Natural killer cell (primary cell): Measurements from ENCODE around the gene ITGA1. TPM values are rescaled to one million over a fixed set of nuclear protein-coding genes. Genes with fewer than 3 reads are reported as not detected.

Source experiments
- ATAC-seq, 3 donors: fragments of 150-1000 bp in 2 of 3; fragments of 200-7000 bp in 1 of 3; cut with Tn5 transposase; 1 replicate in 1 of 3; 2 replicates in 2 of 3; pipeline ENCODE4 v1.10.0; 2021; ENCODE audit warnings: mild to moderate bottlenecking in 2 of 3, moderate library complexity in 2 of 3
- DNase-seq, 2 donors: peaks; one replicate each; pipeline versions ENCODE4 v3.0.0 to v3.0.0-alpha.2; 2013 to 2021; ENCODE audit warnings: mixed read lengths in 1 of 2
- H3K27ac ChIP-seq: one replicate; pipeline ENCODE4 v1.5.1; 2013; ENCODE audit warnings: mild to moderate bottlenecking, low read length
- H3K27me3 ChIP-seq: one replicate; pipeline ENCODE4 v1.6.1; 2013; ENCODE audit warnings: low read length; ENCODE audit not compliant: control insufficient read depth, insufficient read depth
- H3K36me3 ChIP-seq: one replicate; pipeline ENCODE4 v1.6.1; 2013; ENCODE audit warnings: low read length; ENCODE audit not compliant: control insufficient read depth, insufficient read depth
- H3K4me1 ChIP-seq: one replicate; pipeline ENCODE4 v1.6.1; 2013; ENCODE audit warnings: low read length; ENCODE audit not compliant: control insufficient read depth, insufficient read depth
- H3K4me3 ChIP-seq: one replicate; pipeline ENCODE4 v1.5.1; 2013; ENCODE audit warnings: low read length
- H3K9me3 ChIP-seq: one replicate; pipeline ENCODE4 v1.6.1; 2013; ENCODE audit warnings: low read length; ENCODE audit not compliant: control insufficient read depth, insufficient read depth
- H3K27ac Mint-ChIP-seq, 2 donors: one replicate each; pipeline ENCODE4 v1.8.0; 2022; ENCODE audit warnings: mild to moderate bottlenecking in 2 of 2, mixed read lengths in 2 of 2, moderate library complexity in 1 of 2
- H3K27me3 Mint-ChIP-seq, 2 donors: one replicate each; pipeline ENCODE4 v1.8.0; 2022; ENCODE audit warnings: low read depth in 2 of 2, mixed read lengths in 2 of 2
- H3K36me3 Mint-ChIP-seq: one replicate; pipeline ENCODE4 v1.8.0; 2022; ENCODE audit warnings: mixed read lengths
- H3K4me1 Mint-ChIP-seq, 2 donors: one replicate each; pipeline ENCODE4 v1.8.0; 2022; ENCODE audit warnings: mixed read lengths in 2 of 2
- H3K4me3 Mint-ChIP-seq: one replicate; pipeline ENCODE4 v1.8.0; 2022; ENCODE audit warnings: mild to moderate bottlenecking, moderate library complexity, mixed read lengths
- H3K9me3 Mint-ChIP-seq, 2 donors: one replicate each; pipeline ENCODE4 v1.8.0; 2022; ENCODE audit warnings: mixed read lengths in 2 of 2
- CTCF ChIP-seq: fragments of 200-600 bp; IDR thresholded peaks from one replicate; pipeline ENCODE4 v1.8.0; 2022; ENCODE audit warnings: antibody characterized with exemption
- WGBS: methylation state at CpG from one replicate; pipeline ENCODE4 v1.1.7; 2013; ENCODE audit warnings: missing lambda C conversion rate; ENCODE audit not compliant: insufficient coverage; 5-methylcytosine and 5-hydroxymethylcytosine counted together
- intact Hi-C: fragments of 100-400 bp; cut with micrococcal nuclease; formaldehyde crosslinking; loops from one replicate; pipeline ENCODE4 v1.14.2; 2022
- total RNA-seq, 4 donors: library from RNA; stranded (reverse); fragments of 120-200 nt in 1 of 4; gene quantifications; one replicate each; pipeline versions ENCODE4 v1.2.3 to v1.2.4, GENCODE V29; 2013 to 2022

Gene ITGA1
- total RNA-seq, 3 donors from 2014 or later (not counting 1 experiment from before 2014, with no cell fraction given) = 0.45 to 0.82 (median 0.47) TPM

- no peaks in the 10 kb centered on the region for H3K4me1 ChIP-seq
- H3K27me3 Mint-ChIP-seq = peaks cover 7 to 14% of the 10 kb centered on the region in 2 donors
- H3K9me3 ChIP-seq = no peaks in the 10 kb centered on the region
- no peaks in the 10 kb centered on the region for H3K36me3 Mint-ChIP-seq
- H3K4me3 ChIP-seq = no peak overlapping the region
- H3K4me1 Mint-ChIP-seq = no peaks in the 10 kb centered on the region
- H3K9me3 Mint-ChIP-seq = no peaks in the 10 kb centered on the region
- peaks cover 3% of the 10 kb centered on the region for H3K27me3 ChIP-seq
- H3K27ac ChIP-seq = no peak overlapping the region
- no peak for DNase-seq
- H3K36me3 ChIP-seq = no peaks in the 10 kb centered on the region
- no peak overlapping the region for H3K27ac Mint-ChIP-seq
- no peak for ATAC-seq
- TF ChIP-seq CTCF = no peak
- intact Hi-C loops = no loop called here
- WGBS = 96% methylated on average over 6 of the region's 7 CpGs
- no peak overlapping the region for H3K4me3 Mint-ChIP-seq
Measured at GRCh38 chr5:52837068-52837467, 49.4 kb downstream of the ITGA1 start.

GRCh38 chr5:52837591-52838001, 49.9 kb downstream of the ITGA1 start:
- Mint-ChIP-seq H3K27ac (no peak overlapping the region), H3K9me3 (no peaks in the 10 kb centered on the region), H3K4me3 (no peak overlapping the region), H3K27me3 (peaks cover 7 to 14% of the 10 kb centered on the region in 2 donors), H3K36me3 (no peaks in the 10 kb centered on the region), H3K4me1 (no peaks in the 10 kb centered on the region)
- ATAC-seq = no peak
- Histone ChIP-seq H3K4me1 (no peaks in the 10 kb centered on the region), H3K27me3 (peaks cover 3% of the 10 kb centered on the region), H3K27ac (no peak overlapping the region), H3K9me3 (no peaks in the 10 kb centered on the region), H3K4me3 (no peak overlapping the region), H3K36me3 (no peaks in the 10 kb centered on the region)
- no peak for TF ChIP-seq CTCF
- intact Hi-C loops = no loop called here
- DNase-seq = no peak
- 100% methylated on average over 2 of the region's 2 CpGs for WGBS

GRCh38 chr5:52838326-52839015, 50.8 kb downstream of the ITGA1 start:
- Mint-ChIP-seq H3K9me3 (no peaks in the 10 kb centered on the region), H3K27ac (no peak overlapping the region), H3K36me3 (no peaks in the 10 kb centered on the region), H3K4me1 (no peaks in the 10 kb centered on the region), H3K4me3 (no peak overlapping the region), H3K27me3 (peaks cover 7 to 14% of the 10 kb centered on the region in 2 donors)
- 90% methylated on average over 6 of the region's 7 CpGs for WGBS
- ATAC-seq = no peak
- no peaks in the 10 kb centered on the region for H3K9me3 ChIP-seq
- H3K4me1 ChIP-seq = no peaks in the 10 kb centered on the region
- H3K27me3 ChIP-seq = peaks cover 3% of the 10 kb centered on the region
- TF ChIP-seq CTCF = no peak
- DNase-seq = no peak
- no peak overlapping the region for H3K27ac ChIP-seq
- H3K4me3 ChIP-seq = no peak overlapping the region
- intact Hi-C loops = no loop called here
- no peaks in the 10 kb centered on the region for H3K36me3 ChIP-seq

DNA sequence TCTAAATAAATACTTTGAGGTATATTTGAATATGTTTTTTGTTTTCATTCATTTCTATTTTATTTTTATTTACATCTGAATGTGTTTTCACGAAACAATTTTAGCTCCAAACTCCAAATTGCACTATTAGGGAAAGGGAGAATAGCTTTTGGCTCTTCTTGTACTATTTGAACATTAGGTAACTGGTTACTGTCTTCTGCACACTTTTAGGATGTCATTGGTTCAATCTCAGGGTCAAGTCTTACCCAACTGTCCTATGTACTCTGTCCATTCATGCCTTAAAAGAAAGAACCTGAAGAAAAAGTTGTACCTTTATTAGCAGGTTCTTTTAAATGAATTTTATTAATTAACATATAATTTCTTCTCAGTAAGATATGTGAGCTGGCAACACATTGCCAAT, 51.6 kb downstream of the ITGA1 start:
- TF ChIP-seq CTCF = no peak
- H3K27me3 ChIP-seq = peaks cover under 1% of the 10 kb centered on the region
- Mint-ChIP-seq H3K27me3 (peaks cover 6 to 19% of the 10 kb centered on the region in 2 donors), H3K4me1 (no peaks in the 10 kb centered on the region), H3K36me3 (no peaks in the 10 kb centered on the region), H3K27ac (no peak overlapping the region), H3K4me3 (no peak overlapping the region), H3K9me3 (no peaks in the 10 kb centered on the region)
- intact Hi-C loops = no loop called here
- WGBS = no CpG with 5 or more reads among the region's 1 CpG
- H3K4me3 ChIP-seq = no peak overlapping the region
- H3K4me1 ChIP-seq = no peaks in the 10 kb centered on the region
- no peak overlapping the region for H3K27ac ChIP-seq
- no peaks in the 10 kb centered on the region for H3K36me3 ChIP-seq
- no peaks in the 10 kb centered on the region for H3K9me3 ChIP-seq
- DNase-seq (no peak), ATAC-seq (no peak)
